ENCODE measurements around the gene DCLK2.

The DCLK2 gene

DNA sequence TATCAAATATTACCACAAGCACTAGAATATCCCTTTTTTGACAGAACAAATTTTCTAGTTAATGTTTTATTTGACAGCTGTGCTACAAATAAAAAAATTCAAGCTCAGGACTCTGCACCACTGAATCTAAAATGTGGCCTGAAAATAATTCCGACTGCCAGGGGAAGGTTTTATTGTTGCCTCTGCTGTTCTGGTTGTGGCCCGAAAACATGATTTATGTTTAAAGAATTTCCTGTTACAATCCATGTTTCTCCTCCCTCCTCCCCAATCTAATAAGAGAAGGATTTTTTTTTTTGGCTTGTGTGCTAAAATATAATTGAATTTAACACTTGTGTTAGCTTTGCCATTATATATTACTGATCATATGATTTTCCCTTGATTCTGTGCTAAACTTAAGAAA lies 227.8 kb downstream of the DCLK2 start:
- DNase-seq (ENCODE audit: low read depth), result no peak
- H3K4me3 ChIP-seq (ENCODE audit: low read depth, low read length), result no peak overlapping the region
- TF ChIP-seq MYC (IDR thresholded peaks at IDR 0.05; ENCODE audit: low read depth, low read length), result no peak
- TF ChIP-seq, protein P1, sequence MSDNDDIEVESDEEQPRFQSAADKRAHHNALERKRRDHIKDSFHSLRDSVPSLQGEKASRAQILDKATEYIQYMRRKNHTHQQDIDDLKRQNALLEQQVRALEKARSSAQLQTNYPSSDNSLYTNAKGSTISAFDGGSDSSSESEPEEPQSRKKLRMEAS (IDR thresholded peaks at IDR 0.05; ENCODE audit: low read depth, low read length), result no peak
- TF ChIP-seq, protein P2, sequence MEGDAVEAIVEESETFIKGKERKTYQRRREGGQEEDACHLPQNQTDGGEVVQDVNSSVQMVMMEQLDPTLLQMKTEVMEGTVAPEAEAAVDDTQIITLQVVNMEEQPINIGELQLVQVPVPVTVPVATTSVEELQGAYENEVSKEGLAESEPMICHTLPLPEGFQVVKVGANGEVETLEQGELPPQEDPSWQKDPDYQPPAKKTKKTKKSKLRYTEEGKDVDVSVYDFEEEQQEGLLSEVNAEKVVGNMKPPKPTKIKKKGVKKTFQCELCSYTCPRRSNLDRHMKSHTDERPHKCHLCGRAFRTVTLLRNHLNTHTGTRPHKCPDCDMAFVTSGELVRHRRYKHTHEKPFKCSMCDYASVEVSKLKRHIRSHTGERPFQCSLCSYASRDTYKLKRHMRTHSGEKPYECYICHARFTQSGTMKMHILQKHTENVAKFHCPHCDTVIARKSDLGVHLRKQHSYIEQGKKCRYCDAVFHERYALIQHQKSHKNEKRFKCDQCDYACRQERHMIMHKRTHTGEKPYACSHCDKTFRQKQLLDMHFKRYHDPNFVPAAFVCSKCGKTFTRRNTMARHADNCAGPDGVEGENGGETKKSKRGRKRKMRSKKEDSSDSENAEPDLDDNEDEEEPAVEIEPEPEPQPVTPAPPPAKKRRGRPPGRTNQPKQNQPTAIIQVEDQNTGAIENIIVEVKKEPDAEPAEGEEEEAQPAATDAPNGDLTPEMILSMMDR (IDR thresholded peaks at IDR 0.05; ENCODE audit: low read depth, low read length), result no peak
- TF ChIP-seq POLR2A (IDR thresholded peaks at IDR 0.05; ENCODE audit: extremely low read depth, insufficient read length), result no peak

DNA sequence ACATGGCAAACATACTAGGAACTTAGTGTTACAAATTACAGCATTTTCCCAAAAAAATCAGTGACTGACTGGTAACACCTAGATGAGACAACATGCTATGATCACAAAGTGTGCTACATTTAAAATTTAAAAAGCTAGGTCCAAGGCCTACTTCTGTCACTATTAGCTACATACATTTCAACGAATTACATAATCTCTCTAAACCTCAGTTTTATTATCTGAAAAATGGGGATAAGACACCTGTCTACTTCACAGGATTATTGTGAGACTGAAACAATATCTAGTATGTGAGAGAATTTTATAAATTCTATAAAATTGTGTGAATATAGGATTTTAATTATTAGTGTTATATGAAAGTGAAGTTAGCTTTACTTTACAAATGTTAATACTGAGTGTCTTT lies 228.5 kb downstream of the DCLK2 start:
- TF ChIP-seq MYC (IDR thresholded peaks at IDR 0.05; ENCODE audit: low read depth, low read length) (no peak), POLR2A (IDR thresholded peaks at IDR 0.05; ENCODE audit: extremely low read depth, insufficient read length) (no peak)
- TF ChIP-seq, protein P2 (IDR thresholded peaks at IDR 0.05; ENCODE audit: low read depth, low read length), result no peak
- TF ChIP-seq, protein P1 (IDR thresholded peaks at IDR 0.05; ENCODE audit: low read depth, low read length), result no peak
- H3K4me3 ChIP-seq (ENCODE audit: low read depth, low read length), result no peak overlapping the region
- no peak for DNase-seq (ENCODE audit: low read depth)
